ENCODE measurements around the gene NAT10. TPM values are rescaled to one million over a fixed set of nuclear protein-coding genes. Genes with fewer than 3 reads are reported as not detected.

The NAT10 gene
- total RNA-seq, 2 donors from 2014 or later = 59.7 to 61.0 TPM

- no peak for TF ChIP-seq CTCF (conservative IDR thresholded peaks at IDR 0.05)
- Histone ChIP-seq H3K4me1 (ENCODE audit: control insufficient read depth, insufficient read depth, low read length) (no peaks in the 10 kb centered on the region), H3K4me3 (ENCODE audit: low read length) (no peak overlapping the region), H3K27ac (ENCODE audit: low read depth, low read length) (no peak overlapping the region), H3K36me3 (ENCODE audit: control insufficient read depth, insufficient read depth, low read length) (peaks cover 19% of the 10 kb centered on the region), H3K27me3 (ENCODE audit: control insufficient read depth, insufficient read depth, low read length, poor library complexity, severe bottlenecking) (no peaks in the 10 kb centered on the region), H3K9ac (ENCODE audit: extremely low read depth, low read length, poor library complexity, severe bottlenecking) (no peak overlapping the region), H3K9me3 (ENCODE audit: control insufficient read depth, low read length) (no peaks in the 10 kb centered on the region)
- Mint-ChIP-seq H3K36me3 (ENCODE audit: low read depth) (peaks cover 8% of the 10 kb centered on the region), H3K9me3 (no peaks in the 10 kb centered on the region), H3K27ac (no peak overlapping the region), H3K4me1 (no peaks in the 10 kb centered on the region), H3K4me3 (no peak overlapping the region), H3K27me3 (ENCODE audit: insufficient read depth) (no peaks in the 10 kb centered on the region)
- no peak for DNase-seq
- WGBS, 2 experiments (ENCODE audit: insufficient coverage in 1 of 2, insufficient read length in 1 of 2) = 92 to 98% methylated on average over 5 to 15 of the region's 22 CpGs
Measured at GRCh38 chr11:34160049-34160721, 54.8 kb downstream of the NAT10 start.

GRCh38 chr11:34160791-34161190 lies 55.4 kb downstream of the NAT10 start:
- H3K27ac ChIP-seq (ENCODE audit: low read depth, low read length) = no peak overlapping the region
- DNase-seq = no peak
- Mint-ChIP-seq H3K9me3 (no peaks in the 10 kb centered on the region), H3K27ac (no peak overlapping the region), H3K4me1 (no peaks in the 10 kb centered on the region), H3K4me3 (no peak overlapping the region), H3K36me3 (ENCODE audit: low read depth) (peaks cover 8% of the 10 kb centered on the region), H3K27me3 (ENCODE audit: insufficient read depth) (no peaks in the 10 kb centered on the region)
- TF ChIP-seq CTCF (conservative IDR thresholded peaks at IDR 0.05) = no peak
- no peaks in the 10 kb centered on the region for H3K9me3 ChIP-seq (ENCODE audit: control insufficient read depth, low read length)
- H3K36me3 ChIP-seq (ENCODE audit: control insufficient read depth, insufficient read depth, low read length) = peaks cover 19% of the 10 kb centered on the region
- WGBS, 2 experiments (ENCODE audit: insufficient coverage in 1 of 2, insufficient read length in 1 of 2) = 94 to 97% methylated on average over 18 of the region's 18 CpGs
- no peaks in the 10 kb centered on the region for H3K4me1 ChIP-seq (ENCODE audit: control insufficient read depth, insufficient read depth, low read length)
- no peak overlapping the region for H3K9ac ChIP-seq (ENCODE audit: extremely low read depth, low read length, poor library complexity, severe bottlenecking)
- H3K27me3 ChIP-seq (ENCODE audit: control insufficient read depth, insufficient read depth, low read length, poor library complexity, severe bottlenecking) = no peaks in the 10 kb centered on the region
- no peak overlapping the region for H3K4me3 ChIP-seq (ENCODE audit: low read length)

GRCh38 chr11:34161361-34161760 lies 55.9 kb downstream of the NAT10 start:
- H3K27ac ChIP-seq (ENCODE audit: low read depth, low read length) = no peak overlapping the region
- TF ChIP-seq CTCF (conservative IDR thresholded peaks at IDR 0.05) = no peak
- no peaks in the 10 kb centered on the region for H3K27me3 ChIP-seq (ENCODE audit: control insufficient read depth, insufficient read depth, low read length, poor library complexity, severe bottlenecking)
- WGBS, 2 experiments (ENCODE audit: insufficient coverage in 1 of 2, insufficient read length in 1 of 2) = 82 to 95% methylated on average over 5 to 6 of the region's 6 CpGs
- Mint-ChIP-seq H3K27ac (no peak overlapping the region), H3K4me3 (no peak overlapping the region), H3K36me3 (ENCODE audit: low read depth) (peaks cover 8% of the 10 kb centered on the region), H3K27me3 (ENCODE audit: insufficient read depth) (no peaks in the 10 kb centered on the region), H3K4me1 (no peaks in the 10 kb centered on the region), H3K9me3 (no peaks in the 10 kb centered on the region)
- H3K4me1 ChIP-seq (ENCODE audit: control insufficient read depth, insufficient read depth, low read length) = no peaks in the 10 kb centered on the region
- no peak for DNase-seq
- no peaks in the 10 kb centered on the region for H3K9me3 ChIP-seq (ENCODE audit: control insufficient read depth, low read length)
- no peak overlapping the region for H3K9ac ChIP-seq (ENCODE audit: extremely low read depth, low read length, poor library complexity, severe bottlenecking)
- H3K36me3 ChIP-seq (ENCODE audit: control insufficient read depth, insufficient read depth, low read length) = peaks cover 19% of the 10 kb centered on the region
- no peak overlapping the region for H3K4me3 ChIP-seq (ENCODE audit: low read length)

Data from endodermal cell (in vitro differentiated cells).